GM23338 (cell line): ENCODE measurements around the gene TEFM.

Experiments used
- CTCF ChIP-seq, 2 experiments: fragments of 200-600 bp in 1 of 2; sonication (generic) in 1 of 2; conservative IDR thresholded peaks; 2 replicates each; pipeline versions ENCODE4 v1.5.1 to v1.6.1; 2016 to 2017; ENCODE audit warnings: antibody characterized with exemption in 2 of 2, low read depth in 2 of 2, mild to moderate bottlenecking in 2 of 2, moderate library complexity in 1 of 2
- EZH2 ChIP-seq: fragments of 200-600 bp; sonication (generic); IDR thresholded peaks from one replicate; pipeline ENCODE4 v1.8.0; 2017; ENCODE audit warnings: antibody characterized with exemption, mild to moderate bottlenecking, low read depth; ENCODE audit not compliant: unreplicated experiment
- EZH2phosphoT487 ChIP-seq: fragments of 200-600 bp; sonication (generic); IDR thresholded peaks from one replicate; pipeline ENCODE4 v1.8.1; 2018; ENCODE audit warnings: antibody characterized with exemption; ENCODE audit not compliant: unreplicated experiment
- JUNB ChIP-seq: IDR thresholded peaks from one replicate; pipeline ENCODE4 v1.6.1; 2016; ENCODE audit warnings: antibody characterized with exemption; ENCODE audit not compliant: unreplicated experiment
- POLR2AphosphoS5 ChIP-seq: IDR thresholded peaks from 2 replicates; pipeline ENCODE4 v1.6.1; 2016; ENCODE audit warnings: antibody characterized with exemption, low read depth
- REST ChIP-seq: IDR thresholded peaks from one replicate; pipeline ENCODE4 v1.6.1; 2018; ENCODE audit warnings: antibody characterized with exemption; ENCODE audit not compliant: unreplicated experiment

- TF ChIP-seq EZH2 (no peak), CTCF (conservative IDR thresholded peaks at IDR 0.05; ENCODE audit: low read depth in 2 of 2) (no peak), JUNB (no peak), REST (no peak), POLR2AphosphoS5 (no peak), EZH2phosphoT487 (no peak)
Measured at GRCh38 chr17:30886187-30886586, 19.9 kb downstream of the TEFM start.
